Posterior vena cava (tissue), 2 donors: ENCODE measurements around the gene SIGLEC6. TPM values are rescaled to one million over a fixed set of nuclear protein-coding genes. Genes with fewer than 3 reads are reported as not detected.
"Not testable (repeated sequence)": the region's sequence is repeated elsewhere in the genome, so short reads cannot be mapped to it uniquely, and the experiment has no call there.

Experiments
- DNase-seq: peaks from one replicate; pipeline ENCODE4 v3.0.0-alpha.2; 2020; ENCODE audit warnings: low spot score
- intact Hi-C, 2 donors: fragments of 100-400 bp; cut with DNase I; formaldehyde crosslinking; loops; one replicate each; pipeline versions ENCODE4 v1.14.1 to v1.14.2; 2022 to 2023
- total RNA-seq, 2 donors: library from RNA; stranded (reverse); fragmentation: NEBNext Ultra II Directional; extraction: Animal tissue kit (Norgen Biotek cat#: 25700); gene quantifications; one replicate each; pipeline ENCODE4 v1.2.1, GENCODE V29; 2021
- donor health status: DM: yes; HTN: yes; CAD: no.
- donor health status: DM: yes; HTN: yes; CAD: no.

The SIGLEC6 gene
- total RNA-seq, 2 donors from 2014 or later: 0.86 to 1.6 TPM

DNA sequence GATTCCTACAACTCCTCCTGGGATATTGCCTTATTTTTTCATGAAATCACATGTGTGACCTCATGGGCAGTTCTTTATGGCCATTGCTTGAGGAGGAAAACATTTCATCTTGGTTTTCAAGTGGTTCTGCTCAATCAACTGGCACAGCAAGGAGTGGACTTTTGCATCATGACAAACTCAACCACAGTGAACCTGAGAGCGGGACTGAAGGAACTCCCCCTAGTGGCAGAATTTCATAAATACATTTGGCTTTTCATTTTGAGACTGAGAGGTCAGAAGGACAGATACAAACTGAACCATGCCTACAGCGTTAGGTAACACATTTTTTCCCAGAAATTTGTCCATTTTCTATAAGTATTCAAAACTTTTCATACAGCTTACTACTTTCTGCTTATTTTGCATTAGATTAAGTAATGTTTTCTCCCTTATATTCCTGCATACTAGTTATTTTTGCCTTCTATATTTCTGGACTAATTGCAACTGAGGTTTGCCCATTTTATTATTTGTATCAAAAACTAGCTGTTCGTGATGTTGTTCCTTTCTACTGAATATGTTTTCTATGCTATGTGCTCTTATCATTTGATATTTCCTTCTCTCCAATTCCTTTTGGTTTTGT, 16.5 kb downstream of the SIGLEC6 start:
- intact Hi-C loops: no loop called here
- no peak for DNase-seq

DNA sequence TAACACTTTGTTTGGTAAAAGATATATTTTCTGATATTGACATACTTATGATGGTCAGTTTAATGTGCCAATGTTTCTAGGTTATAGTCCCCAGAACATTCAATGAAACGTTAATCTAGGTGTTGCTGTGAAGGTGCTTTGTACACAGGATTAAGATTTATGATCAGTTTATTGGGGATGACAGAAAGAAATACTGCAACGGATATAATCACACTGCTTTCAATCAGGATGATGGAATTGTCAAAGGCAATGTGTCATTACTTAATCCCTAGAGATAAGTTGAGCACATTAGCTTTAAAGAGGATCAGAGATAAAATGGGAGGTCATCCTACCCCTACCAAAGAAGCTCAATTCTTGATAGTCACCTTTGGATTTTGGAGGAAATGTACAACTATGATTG, 17.5 kb downstream of the SIGLEC6 start:
- intact Hi-C loops: no loop called here
- no peak for DNase-seq

DNA sequence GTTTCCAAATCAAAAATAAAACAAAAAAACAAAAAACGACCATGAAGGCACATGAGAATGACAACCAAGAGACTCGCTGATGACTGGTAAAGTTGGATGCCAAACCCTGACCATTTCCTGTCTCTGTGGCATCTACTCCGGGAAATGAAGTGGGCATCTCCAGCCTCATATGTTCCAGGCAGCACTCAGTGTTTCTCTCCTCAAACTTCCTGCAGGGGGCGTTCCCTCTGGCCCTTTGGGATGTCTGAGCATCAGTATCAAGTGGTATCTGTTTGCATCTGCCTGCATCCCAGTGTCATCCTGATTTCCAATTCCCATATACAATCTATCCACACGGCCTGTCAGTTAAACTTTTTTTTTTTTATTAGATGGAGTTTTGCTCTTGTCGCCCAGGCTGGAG, 20.1 kb downstream of the SIGLEC6 start:
- intact Hi-C loops: no loop called here
- no peak for DNase-seq

DNA sequence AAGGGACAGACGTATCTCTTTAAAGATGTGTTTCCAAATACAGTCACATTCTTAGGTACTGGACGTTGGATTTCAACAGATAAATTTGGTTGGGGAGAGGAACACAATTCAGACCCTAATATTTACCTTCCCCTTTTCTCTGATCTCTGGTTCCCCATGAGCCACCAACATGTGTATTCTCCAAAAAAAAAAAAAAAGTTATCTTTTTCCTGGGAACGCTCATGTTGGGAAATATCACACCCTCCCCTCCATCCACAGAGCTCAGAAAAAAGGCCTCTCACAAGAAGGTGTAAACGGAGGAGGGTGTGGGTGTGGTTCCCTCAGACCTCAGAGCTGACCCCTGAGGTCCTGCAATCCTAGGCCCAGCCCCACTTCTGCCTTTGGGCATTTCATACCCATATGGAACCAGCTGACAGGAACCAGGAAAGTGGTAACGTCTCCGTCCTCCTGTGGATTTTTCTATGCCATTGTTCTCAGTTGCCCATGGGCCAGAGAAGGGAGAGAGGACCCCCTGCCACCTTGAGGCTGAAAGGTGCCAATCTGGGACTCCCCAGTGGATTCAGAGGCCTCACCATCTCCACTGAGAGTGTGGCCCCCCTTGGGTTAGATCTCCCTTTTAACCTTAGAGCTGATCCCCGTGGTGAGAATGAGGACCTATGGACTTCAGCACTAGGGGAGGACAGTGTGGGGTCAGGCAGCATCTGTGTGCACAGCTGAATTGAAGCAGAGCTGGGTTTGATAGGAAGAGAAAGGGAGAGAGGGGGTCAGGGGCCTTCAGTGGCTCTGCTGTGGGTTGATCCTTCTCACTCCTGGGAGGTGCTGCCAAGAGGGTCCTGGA, 21.4 kb downstream of the SIGLEC6 start:
- DNase-seq: no peak
- intact Hi-C loops: no loop called here

DNA sequence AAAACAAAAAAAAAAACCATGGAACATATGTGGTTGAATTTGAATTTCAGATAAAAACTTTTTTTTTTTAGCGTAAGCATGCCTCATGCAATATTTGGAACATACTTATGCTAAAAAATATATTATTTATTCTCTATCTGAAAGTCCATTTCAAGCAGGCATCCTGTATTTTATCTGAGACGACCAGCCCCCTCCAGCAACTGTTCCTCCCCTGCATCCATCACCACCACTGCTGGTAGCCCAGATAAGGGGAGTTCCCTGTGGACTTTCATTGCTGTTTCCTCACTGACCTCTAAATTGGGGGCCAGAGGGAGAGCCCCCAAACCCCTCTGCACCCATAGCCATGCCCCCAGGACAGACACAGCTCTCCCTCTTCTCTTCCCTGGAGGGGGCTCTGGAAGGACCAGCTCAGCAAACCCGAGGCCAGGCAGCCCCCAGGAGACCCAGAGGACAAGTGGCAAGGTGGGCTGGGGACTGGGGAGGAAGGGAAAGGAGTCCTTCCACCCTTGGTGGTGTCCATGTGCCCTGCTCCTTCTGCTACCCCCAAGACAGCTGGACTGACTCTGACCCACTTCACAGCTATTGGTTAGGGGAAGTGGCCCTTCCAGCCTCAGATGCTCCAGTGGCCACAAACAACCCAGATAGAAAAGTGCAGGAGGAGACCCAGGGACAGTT, 23.3 kb downstream of the SIGLEC6 start:
- intact Hi-C loops: no loop called here
- DNase-seq: no peak

DNA sequence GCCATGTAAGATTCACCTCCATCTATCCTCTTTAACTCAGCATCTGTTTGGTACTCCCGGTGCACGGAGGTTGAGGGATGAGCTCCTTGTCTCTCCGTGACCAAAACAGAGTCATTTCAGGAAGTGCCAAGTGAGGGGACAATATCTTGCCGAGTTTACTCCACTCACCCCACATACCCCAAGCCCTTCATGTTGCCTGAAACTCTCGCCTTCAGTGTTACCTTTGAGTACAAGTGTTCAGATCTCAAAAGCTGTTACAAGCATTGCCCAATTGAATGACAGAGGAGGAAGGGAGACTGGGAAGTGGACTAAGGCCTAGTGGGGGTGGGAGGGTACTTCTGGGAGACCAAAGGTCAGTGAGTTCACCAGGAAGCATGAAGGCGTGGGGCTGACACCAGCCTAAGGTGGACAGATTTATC, 23.8 kb downstream of the SIGLEC6 start:
- intact Hi-C loops: no loop called here
- no peak for DNase-seq

DNA sequence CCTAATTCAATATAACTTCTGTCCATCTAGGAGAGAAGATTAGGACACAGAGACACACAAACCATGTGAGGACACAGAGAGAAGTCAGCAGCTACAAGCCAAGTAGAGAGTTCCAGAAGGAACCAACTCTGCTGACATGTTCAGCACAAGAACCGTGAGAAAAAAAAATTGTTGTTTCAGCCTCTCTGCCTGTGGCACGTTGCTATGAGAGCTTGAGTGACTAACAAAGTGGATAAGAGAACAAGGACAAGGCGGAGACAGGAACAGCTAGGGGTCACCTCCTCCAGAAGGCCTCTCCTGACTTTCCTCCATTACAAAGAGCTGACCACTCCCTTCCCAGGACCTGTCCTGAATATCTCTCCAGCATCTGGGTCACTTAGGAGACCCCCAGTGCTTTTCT, 24.3 kb downstream of the SIGLEC6 start:
- no peak for DNase-seq
- intact Hi-C loops: no loop called here

DNA sequence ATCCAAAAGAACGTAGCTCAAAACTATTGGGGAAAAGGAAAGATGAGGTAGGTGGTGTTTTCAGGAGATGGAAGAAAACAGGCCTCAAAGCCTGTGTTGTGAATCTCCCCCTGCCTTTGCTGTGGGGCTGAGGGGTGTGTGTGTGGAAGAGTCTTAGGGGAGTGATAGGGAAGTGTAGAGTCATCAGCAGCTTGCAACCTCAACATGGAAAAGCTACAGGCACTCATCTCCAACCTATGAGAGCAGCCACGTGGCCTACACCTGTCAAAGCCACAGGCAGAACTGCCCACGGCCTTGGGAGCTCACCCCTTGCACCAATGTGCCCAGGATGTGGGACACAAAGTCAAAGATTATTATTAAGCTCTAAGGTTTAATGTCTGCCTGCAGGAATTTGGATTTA, 25.6 kb downstream of the SIGLEC6 start:
- intact Hi-C loops: no loop called here
- DNase-seq: no peak

DNA sequence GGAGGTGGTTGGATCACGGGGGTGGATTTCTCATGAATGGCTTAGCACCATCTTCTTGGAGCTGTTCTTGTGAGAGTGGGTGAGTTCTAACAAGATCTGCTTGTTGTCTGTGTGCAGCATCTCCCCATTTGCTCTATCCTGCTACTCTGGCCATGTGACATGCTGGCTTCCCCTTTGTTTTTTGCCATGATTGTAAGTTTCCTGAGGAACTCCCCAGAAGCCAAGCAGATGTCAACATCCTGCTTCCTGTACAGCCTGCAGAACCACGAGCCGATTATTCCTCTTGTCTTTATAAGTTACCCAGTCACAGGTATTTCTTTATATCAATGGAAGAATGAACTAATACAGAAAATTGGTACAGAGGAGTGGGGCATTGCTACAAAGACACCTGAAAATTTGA, 27.6 kb downstream of the SIGLEC6 start:
- intact Hi-C loops: no loop called here

DNA sequence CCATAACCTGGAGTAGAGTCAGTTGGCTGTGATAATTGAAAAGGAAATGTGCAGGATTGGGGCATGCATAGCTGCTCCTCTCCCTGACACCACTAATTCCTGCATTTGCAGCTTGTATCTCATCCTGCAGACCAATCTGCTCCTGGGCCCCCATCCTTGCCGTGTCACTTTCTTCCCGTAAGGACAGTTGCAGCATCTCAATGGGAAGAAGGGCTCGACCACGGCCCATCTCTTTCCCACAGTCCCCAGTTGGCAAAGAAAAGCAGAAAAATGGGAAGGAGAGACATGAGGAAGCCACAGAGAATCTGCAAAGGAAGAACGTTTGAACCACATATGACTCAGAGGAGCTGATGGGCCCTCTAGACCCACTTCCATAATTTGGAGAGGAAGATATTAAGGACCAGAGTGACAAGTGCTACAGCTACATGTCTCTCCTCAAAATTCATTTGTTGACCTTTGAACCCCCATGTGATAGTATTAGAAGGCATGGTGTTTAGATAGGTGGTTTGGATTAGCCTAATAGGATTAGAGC, 28.1 kb downstream of the SIGLEC6 start:
- no peak for DNase-seq
- intact Hi-C loops: no loop called here

More for the DNA sequence above, 27.6 kb downstream of the SIGLEC6 start:
- DNase-seq: no peak

DNA sequence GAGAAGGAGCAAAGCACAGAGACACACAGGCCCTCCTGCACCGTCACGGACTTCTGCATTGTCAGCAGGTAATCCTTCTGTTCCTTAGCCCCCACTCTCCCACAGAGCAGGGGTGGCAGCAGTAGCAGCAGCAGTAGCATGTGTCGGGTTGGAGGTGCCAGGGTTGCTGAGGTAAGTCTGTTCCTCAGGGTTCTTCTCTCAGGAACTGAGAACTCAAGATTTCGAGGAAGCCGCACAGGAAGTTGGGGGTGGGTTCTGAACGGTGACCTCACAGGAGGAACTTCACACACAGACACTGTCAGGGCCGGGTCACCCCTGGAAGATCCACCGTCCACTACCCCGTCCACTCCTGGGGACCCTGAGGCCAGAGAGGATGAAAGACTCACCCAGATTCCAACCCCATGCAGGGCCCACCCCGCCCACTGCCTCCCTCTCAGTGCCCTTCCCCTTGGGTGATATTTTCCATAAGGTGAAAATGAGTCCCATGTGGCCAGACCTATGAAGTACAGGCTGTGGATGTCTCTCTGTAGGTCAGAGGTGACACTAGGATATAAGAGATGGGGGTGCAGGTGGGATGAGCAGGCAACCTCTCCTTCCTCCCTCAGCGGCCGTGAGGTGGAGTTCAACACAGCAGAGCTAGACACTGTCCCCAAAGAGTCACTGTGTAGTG, 29.7 kb downstream of the SIGLEC6 start, which contains the start of gene SIGLEC12:
TSS of gene SIGLEC12 (minus strand) at position 207 of the 670 bp plus-strand sequence. CDS start at position 140, 67 bp downstream.
- intact Hi-C loops: no loop called here
- no peak for DNase-seq

DNA sequence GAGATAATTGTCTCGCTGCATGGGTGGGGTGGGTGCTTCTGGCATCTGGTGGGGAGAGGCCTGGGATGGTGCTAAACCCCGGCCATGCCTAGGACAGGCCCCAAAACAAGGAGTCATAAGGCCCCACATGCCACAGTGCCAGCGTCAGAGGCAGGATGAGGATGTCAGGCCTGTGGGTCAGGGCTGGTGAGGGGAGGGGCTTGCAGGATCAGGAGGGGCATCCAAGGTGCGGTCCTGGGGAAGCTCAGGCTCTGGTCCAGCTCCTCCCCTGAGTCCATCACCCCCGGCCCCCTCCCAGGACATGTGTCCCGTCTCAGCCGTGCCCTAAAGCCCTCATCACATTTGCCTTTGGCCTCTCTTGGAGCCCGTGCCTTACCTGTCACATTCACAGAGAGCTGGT, 30.5 kb downstream of the SIGLEC6 start:
- intact Hi-C loops, DNase-seq: not testable (repeated sequence)

DNA sequence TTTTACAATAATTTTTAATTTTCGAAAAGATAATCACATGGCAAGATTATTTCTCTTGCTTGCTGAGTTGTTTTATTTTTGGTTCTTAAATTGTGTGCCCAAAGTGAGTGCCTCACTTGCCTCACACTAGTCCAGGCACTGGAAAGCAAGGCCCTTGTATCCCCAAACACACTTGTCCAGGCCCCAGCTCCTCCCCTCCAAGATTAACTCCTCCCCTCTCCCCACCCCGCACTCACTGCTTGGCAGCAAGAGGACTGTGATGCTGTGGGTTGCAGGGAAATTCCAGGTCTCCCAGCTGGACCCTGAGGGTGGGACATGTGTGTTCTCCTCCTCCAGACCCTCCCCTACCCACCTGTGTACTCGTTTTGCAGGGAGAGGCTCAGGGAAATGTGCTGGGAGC, 33.8 kb downstream of the SIGLEC6 start:
- intact Hi-C loops: no loop called here
- no peak for DNase-seq

DNA sequence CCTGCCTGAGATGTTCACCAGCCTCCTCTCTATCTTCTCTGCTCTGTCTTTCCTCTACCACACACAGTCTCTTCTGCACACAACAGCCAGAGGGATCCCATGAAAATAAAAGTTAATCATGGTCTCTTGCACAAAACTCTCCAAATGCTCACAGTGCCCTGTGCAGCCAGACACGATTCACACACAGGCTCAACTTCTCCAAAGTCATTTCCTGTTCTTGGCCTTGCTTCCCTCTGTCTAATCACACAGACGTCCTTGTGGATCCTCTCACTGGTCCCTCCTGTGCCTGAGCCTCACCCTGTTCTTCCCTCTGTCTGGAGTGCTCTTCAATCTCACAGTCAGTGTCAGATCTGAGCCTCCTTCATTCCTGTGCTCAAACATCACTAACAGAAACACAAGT, 37.7 kb downstream of the SIGLEC6 start:
- intact Hi-C loops: no loop called here
- no peak for DNase-seq

DNA sequence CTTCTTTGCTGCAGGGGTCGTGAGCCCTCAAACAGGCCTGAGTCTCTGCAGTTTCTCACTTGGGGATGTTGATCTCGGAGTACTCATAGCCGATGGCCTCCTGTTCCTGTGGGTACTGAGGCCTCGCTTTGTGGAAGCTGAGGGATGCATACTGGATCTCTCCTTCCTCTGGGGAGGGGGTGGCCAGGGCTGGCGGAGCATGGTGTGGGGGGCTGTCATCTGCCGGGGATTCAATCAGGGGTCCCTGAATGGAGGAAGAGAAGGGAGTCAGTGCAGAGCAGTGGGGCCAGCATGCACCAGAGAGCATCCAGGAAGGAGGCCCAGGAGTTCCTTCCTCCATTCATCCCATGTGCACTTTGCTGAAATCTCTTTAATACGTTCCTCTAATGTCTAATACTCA, 39.9 kb downstream of the SIGLEC6 start:
- DNase-seq: no peak
- intact Hi-C loops: no loop called here

DNA sequence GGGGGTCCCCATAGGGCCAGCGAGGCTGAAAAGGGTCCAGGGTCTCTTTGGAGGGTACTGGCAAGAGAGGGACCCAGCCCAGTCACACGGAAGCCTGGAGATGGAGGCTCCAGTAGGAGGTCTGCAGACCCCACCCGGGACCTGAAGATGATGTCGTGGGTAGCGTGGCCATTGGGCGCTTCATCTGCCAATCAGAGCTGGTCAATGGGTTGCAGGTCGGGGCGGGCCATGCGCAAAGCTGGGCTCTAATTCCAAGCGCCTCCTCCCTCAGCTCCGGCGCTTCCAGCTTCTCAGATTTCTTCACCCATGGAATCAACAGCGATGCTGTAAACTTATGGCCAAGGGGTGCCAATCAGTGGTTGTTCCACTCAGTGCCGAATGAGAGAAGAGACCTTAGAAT, 40.8 kb downstream of the SIGLEC6 start:
- intact Hi-C loops: no loop called here
- no peak for DNase-seq

DNA sequence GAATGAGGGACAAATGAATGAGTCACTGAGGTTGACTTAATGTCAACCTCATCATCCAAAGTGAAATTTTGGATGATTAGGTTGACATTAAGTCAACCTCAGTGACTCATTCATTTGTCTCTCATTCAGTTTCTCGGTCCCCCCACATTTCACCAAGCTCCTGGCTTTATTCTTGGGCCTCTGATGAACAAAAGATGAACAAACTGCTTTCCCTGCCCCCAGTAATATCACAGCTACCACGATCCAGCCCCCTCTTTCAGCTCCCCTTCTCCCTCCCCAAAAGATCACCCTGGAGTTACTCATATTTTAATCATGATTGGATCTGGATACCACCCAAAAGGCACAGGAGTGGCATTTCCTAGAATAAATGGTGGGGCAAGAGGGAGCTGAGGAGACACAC, 42.4 kb downstream of the SIGLEC6 start:
- no peak for DNase-seq
- intact Hi-C loops: no loop called here

DNA sequence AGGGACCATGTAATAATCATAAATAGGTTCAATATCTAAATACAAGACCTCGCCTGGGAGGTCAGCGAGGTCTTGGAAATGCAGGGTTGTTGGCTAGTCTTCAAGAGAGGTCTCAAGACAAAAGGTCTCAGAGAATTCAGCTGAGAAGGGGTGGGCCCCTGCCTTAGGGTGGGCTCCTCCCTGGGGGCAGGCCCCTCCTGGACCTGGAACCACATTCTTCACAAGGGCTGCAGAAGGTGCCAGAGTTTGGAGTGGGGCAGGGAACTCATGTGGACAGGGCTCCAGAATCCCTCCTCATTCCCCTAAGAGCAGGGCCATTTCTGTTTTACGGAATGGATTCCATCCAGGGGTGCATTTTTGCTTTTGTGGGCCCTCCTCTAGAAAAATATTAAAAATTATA, 43.0 kb downstream of the SIGLEC6 start:
- no peak for DNase-seq
- intact Hi-C loops: no loop called here

DNA sequence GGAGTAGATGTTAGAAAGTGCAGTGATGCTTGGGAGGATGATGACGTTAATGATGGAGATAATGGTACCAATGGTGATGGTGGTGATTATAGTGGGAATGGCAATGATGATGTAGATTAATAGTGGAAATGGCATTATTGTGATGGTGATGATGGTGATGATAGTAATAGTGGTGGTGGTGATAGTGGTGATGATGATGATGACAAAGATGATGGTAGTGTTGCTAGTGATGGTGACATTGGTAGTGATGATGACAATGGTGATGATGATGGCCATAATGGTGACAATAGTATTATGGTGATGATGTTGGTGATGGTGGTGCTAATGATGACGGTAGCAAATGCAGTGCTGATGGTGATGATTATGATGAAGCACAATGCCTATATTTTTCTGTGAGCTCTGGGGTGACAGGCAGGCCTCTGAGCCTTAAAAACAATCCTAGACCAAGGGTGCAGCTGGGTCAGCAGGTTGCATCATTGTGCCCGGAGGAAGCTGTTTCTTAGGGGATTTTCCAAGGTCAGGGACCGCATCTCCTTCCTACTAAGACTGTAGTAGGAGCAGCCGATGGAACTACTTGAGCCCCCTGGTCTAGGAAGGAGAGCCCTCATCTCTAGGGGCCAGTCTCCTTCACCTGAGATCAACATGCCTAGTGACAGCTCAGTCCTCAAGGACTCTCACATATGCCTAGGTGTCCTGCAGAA, 45.4 kb downstream of the SIGLEC6 start:
- intact Hi-C loops: no loop called here
- no peak for DNase-seq
